Measurements from ENCODE around the gene CALN1. TPM values are rescaled to one million over a fixed set of nuclear protein-coding genes. Genes with fewer than 3 reads are reported as not detected.

Gene CALN1
- total RNA-seq, 1 donor from 2014 or later: 1.9 TPM

GRCh38 chr7:72258074-72258473 is 154.1 kb downstream of the CALN1 start:
- Mint-ChIP-seq H3K27me3 (peaks cover 11% of the 10 kb centered on the region), H3K4me3 (no peak overlapping the region), H3K4me1 (ENCODE audit: unreplicated experiment) (no peaks in the 10 kb centered on the region), H3K36me3 (peaks cover 8% of the 10 kb centered on the region), H3K27ac (no peak overlapping the region), H3K9me3 (peaks cover 5% of the 10 kb centered on the region)
- no peak for DNase-seq (ENCODE audit: extremely low spot score, unreplicated experiment)
- TF ChIP-seq CTCF (conservative IDR thresholded peaks at IDR 0.05): no peak

GRCh38 chr7:72254455-72254854 is 157.7 kb downstream of the CALN1 start:
- no peak for DNase-seq (ENCODE audit: extremely low spot score, unreplicated experiment)

GRCh38 chr7:72249106-72249505 is 163.0 kb downstream of the CALN1 start:
- Mint-ChIP-seq H3K27ac (no peak overlapping the region), H3K36me3 (peaks cover 4% of the 10 kb centered on the region), H3K4me1 (ENCODE audit: unreplicated experiment) (no peaks in the 10 kb centered on the region), H3K9me3 (peaks cover 11% of the 10 kb centered on the region), H3K4me3 (no peak overlapping the region), H3K27me3 (peaks cover 4% of the 10 kb centered on the region)
- no peak for DNase-seq (ENCODE audit: extremely low spot score, unreplicated experiment)
- no peak for TF ChIP-seq CTCF (conservative IDR thresholded peaks at IDR 0.05)

More at GRCh38 chr7:72254455-72254854, 157.7 kb downstream of the CALN1 start:
- TF ChIP-seq CTCF (conservative IDR thresholded peaks at IDR 0.05): no peak
- Mint-ChIP-seq H3K9me3 (peaks cover 10% of the 10 kb centered on the region), H3K27me3 (peaks cover 15% of the 10 kb centered on the region), H3K36me3 (peaks cover 8% of the 10 kb centered on the region), H3K4me1 (ENCODE audit: unreplicated experiment) (no peaks in the 10 kb centered on the region), H3K27ac (no peak overlapping the region), H3K4me3 (no peak overlapping the region)

- no peak for DNase-seq (ENCODE audit: extremely low spot score, unreplicated experiment)
- Mint-ChIP-seq H3K4me1 (ENCODE audit: unreplicated experiment) (no peaks in the 10 kb centered on the region), H3K27ac (no peak overlapping the region), H3K4me3 (no peak overlapping the region), H3K27me3 (no peaks in the 10 kb centered on the region), H3K36me3 (peaks cover 4% of the 10 kb centered on the region), H3K9me3 (peaks cover 9% of the 10 kb centered on the region)
- TF ChIP-seq CTCF (conservative IDR thresholded peaks at IDR 0.05): no peak
These were observed 167.2 kb downstream of the CALN1 start for GRCh38 chr7:72244826-72245398.

GRCh38 chr7:72243329-72243728 is 168.8 kb downstream of the CALN1 start:
- DNase-seq (ENCODE audit: extremely low spot score, unreplicated experiment): no peak
- no peak for TF ChIP-seq CTCF (conservative IDR thresholded peaks at IDR 0.05)
- H3K4me1 Mint-ChIP-seq (ENCODE audit: unreplicated experiment): no peaks in the 10 kb centered on the region
- H3K27me3 Mint-ChIP-seq: no peaks in the 10 kb centered on the region
- H3K9me3 Mint-ChIP-seq: peaks cover 5% of the 10 kb centered on the region
- no peak overlapping the region for H3K4me3 Mint-ChIP-seq
- H3K27ac Mint-ChIP-seq: no peak overlapping the region
- peaks cover 1% of the 10 kb centered on the region for H3K36me3 Mint-ChIP-seq

- H3K27ac Mint-ChIP-seq: no peak overlapping the region
- DNase-seq (ENCODE audit: extremely low spot score, unreplicated experiment): no peak
- no peaks in the 10 kb centered on the region for H3K9me3 Mint-ChIP-seq
- TF ChIP-seq CTCF (conservative IDR thresholded peaks at IDR 0.05): no peak
- H3K27me3 Mint-ChIP-seq: peaks cover 6% of the 10 kb centered on the region
- H3K4me1 Mint-ChIP-seq (ENCODE audit: unreplicated experiment): no peaks in the 10 kb centered on the region
- no peaks in the 10 kb centered on the region for H3K36me3 Mint-ChIP-seq
- no peak overlapping the region for H3K4me3 Mint-ChIP-seq
These were observed 176.8 kb downstream of the CALN1 start for GRCh38 chr7:72235351-72235750.

Data from type B pancreatic cell (in vitro differentiated cells).